Cardiac muscle cell (in vitro differentiated cells and primary cell): Measurements from ENCODE around the gene RFLNA. TPM values are rescaled to one million over a fixed set of nuclear protein-coding genes. Genes with fewer than 3 reads are reported as not detected.

Experiments
- DNase-seq, 2 donors: peaks; one replicate each; pipeline versions ENCODE4 v3.0.0 to v3.0.0-alpha.2; 2010 to 2017; ENCODE audit warnings: low read depth in 1 of 2, low spot score in 1 of 2
- H3K27ac ChIP-seq: fragments of 200-600 bp; sonication (generic); 2 replicates; pipeline ENCODE4 v1.5.1; 2016
- H3K27me3 ChIP-seq: fragments of 200-600 bp; sonication (generic); 2 replicates; pipeline ENCODE4 v1.6.0; 2016; ENCODE audit warnings: control low read depth
- H3K36me3 ChIP-seq: fragments of 200-600 bp; sonication (generic); 2 replicates; pipeline ENCODE4 v1.5.1; 2016; ENCODE audit warnings: control low read depth
- H3K4me1 ChIP-seq: fragments of 200-600 bp; sonication (generic); 2 replicates; pipeline ENCODE4 v1.8.1; 2017; ENCODE audit warnings: low read depth, mild to moderate bottlenecking, mixed run types
- H3K4me3 ChIP-seq: fragments of 200-600 bp; sonication (generic); 2 replicates; pipeline ENCODE4 v1.5.1; 2016; ENCODE audit warnings: mild to moderate bottlenecking
- H3K9me3 ChIP-seq: fragments of 200-600 bp; sonication (generic); 2 replicates; pipeline ENCODE4 v1.5.1; 2017; ENCODE audit warnings: low read depth, mild to moderate bottlenecking, control low read depth
- polyA plus RNA-seq: library from polyadenylated mRNA; unstranded; fragments of >200 nt; fragmentation: Nextera tagmentation; extraction: Ambion mirVana; gene quantifications from 2 replicates; pipeline ENCODE4 v1.2.1, GENCODE V29; 2016
- total RNA-seq: library from RNA; depleted of rRNA; stranded (reverse); fragments of >200 nt; gene quantifications from 2 replicates; pipeline ENCODE4 v1.2.3, GENCODE V29; 2016
- TF ChIP-seq, protein P1 (sequence below): IDR thresholded peaks from 2 replicates; pipeline ENCODE4 v1.5.1; 2012; ENCODE audit warnings: low read depth, mild to moderate bottlenecking, low read length

RFLNA gene
- total and polyA plus RNA-seq, 2 experiments from 2014 or later = 1.8 to 4.5 TPM

DNA sequence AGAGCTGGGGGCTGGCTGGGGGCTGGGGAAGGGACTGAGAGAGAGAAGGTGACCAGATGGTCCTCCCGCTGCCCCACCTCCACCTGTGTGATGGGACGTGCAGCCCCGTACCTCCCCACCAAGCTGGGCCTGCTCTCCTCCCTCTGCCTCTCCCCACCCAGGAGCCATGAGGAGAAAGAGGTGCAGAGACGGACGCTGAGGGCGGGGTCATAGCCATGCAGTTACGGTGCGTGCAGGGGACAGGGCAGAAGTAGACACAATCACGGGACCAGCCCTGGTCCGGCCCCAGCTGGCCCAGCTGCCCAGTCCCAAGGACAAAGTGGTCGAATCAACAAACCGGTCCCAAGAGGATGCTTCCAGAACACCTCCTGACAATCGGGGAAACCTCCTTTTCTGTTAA, 33.2 kb downstream of the RFLNA start:
- Histone ChIP-seq H3K27ac (peak overlapping the region; percentile 71), H3K9me3 (no peaks in the 10 kb centered on the region), H3K36me3 (peaks cover 24% of the 10 kb centered on the region), H3K4me3 (no peak overlapping the region), H3K27me3 (no peaks in the 10 kb centered on the region), H3K4me1 (peaks cover 6% of the 10 kb centered on the region)
- TF ChIP-seq, protein P1, sequence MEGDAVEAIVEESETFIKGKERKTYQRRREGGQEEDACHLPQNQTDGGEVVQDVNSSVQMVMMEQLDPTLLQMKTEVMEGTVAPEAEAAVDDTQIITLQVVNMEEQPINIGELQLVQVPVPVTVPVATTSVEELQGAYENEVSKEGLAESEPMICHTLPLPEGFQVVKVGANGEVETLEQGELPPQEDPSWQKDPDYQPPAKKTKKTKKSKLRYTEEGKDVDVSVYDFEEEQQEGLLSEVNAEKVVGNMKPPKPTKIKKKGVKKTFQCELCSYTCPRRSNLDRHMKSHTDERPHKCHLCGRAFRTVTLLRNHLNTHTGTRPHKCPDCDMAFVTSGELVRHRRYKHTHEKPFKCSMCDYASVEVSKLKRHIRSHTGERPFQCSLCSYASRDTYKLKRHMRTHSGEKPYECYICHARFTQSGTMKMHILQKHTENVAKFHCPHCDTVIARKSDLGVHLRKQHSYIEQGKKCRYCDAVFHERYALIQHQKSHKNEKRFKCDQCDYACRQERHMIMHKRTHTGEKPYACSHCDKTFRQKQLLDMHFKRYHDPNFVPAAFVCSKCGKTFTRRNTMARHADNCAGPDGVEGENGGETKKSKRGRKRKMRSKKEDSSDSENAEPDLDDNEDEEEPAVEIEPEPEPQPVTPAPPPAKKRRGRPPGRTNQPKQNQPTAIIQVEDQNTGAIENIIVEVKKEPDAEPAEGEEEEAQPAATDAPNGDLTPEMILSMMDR = no peak
- no peak for DNase-seq

DNA sequence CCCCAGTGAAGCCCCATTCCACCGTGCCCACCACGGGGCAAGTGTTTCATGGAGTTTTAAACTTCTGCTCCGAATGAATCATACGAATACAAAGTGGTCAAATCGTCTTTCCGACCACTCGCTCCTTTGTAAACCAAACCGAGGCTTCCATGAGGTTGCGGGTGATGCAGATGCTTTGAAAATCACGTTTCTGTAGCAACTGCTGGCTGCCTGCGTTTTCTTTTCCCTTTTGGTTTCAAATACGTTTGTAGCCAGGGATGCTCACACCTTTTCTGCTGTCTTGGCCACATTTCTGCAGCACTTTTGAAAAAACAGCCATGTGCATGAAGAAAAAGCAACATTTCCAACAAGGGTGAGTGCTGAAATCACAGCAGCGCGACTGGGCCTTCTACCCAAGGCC, 33.7 kb downstream of the RFLNA start:
- TF ChIP-seq, protein P1 = no peak
- Histone ChIP-seq H3K27me3 (no peaks in the 10 kb centered on the region), H3K36me3 (peaks cover 22% of the 10 kb centered on the region), H3K27ac (no peak overlapping the region), H3K4me1 (peaks cover 6% of the 10 kb centered on the region), H3K9me3 (no peaks in the 10 kb centered on the region), H3K4me3 (no peak overlapping the region)
- no peak for DNase-seq

DNA sequence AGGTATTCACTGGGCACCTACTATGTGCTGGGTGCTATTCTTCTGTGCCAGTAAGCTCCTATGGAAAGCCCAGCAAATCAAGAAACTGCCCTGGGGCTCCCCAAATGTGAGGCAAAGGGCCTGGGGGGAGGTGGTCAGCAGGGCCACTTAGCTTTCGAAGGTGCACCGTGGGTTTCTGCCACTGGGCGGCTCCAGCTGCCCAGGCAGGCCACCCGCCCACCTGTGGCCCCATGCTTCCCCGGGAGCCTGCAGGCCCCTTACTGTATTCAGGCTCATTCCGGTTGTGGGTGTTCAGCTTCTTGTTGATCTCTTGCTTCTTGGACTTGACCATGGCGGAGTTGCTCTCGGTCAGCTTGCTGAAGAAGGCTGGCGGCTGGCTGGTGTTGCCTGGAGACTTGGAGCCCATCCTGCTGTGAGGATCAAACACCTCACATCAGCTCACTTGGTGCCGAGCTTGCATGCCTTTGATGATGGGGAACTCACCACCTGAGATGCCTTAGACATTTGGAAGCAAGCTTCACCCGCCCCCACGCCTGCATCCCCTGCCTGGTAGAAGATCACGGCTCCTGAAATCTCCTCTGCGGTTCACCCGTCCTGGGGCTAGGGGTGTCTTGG, 37.3 kb downstream of the RFLNA start:
- peak in 1 of 2 donors; percentile 17 for DNase-seq
- H3K36me3 ChIP-seq = peaks cover 30% of the 10 kb centered on the region

DNA sequence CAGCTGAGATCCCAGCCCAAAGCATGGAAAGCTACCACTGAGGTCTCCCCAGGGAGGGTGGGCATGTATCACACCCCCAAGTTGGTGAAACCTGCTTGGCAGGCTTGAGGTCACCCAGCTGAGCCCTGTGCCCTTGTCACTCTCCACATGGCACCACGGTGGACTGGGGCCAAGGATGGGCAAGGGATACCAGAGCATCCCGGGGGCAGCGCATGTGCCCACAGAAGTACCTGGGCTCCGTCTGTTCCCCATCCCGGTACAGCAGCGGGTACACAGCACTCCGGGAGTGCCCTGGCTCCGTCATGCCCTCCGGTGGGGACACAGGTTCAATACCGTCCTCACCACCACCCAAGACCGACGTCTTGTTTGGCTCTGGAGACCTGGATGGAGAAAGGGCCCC, 38.0 kb downstream of the RFLNA start:
- Histone ChIP-seq H3K27ac (no peak overlapping the region), H3K4me3 (no peak overlapping the region), H3K27me3 (no peaks in the 10 kb centered on the region), H3K36me3 (peaks cover 32% of the 10 kb centered on the region), H3K9me3 (no peaks in the 10 kb centered on the region), H3K4me1 (peaks cover under 1% of the 10 kb centered on the region)
- TF ChIP-seq, protein P1 = no peak
- DNase-seq = no peak

More for the DNA sequence above, 37.3 kb downstream of the RFLNA start:
- Histone ChIP-seq H3K27me3 (no peaks in the 10 kb centered on the region), H3K9me3 (no peaks in the 10 kb centered on the region), H3K27ac (no peak overlapping the region), H3K4me3 (no peak overlapping the region), H3K4me1 (peaks cover 6% of the 10 kb centered on the region)
- TF ChIP-seq, protein P1 = peak; percentile 33

DNA sequence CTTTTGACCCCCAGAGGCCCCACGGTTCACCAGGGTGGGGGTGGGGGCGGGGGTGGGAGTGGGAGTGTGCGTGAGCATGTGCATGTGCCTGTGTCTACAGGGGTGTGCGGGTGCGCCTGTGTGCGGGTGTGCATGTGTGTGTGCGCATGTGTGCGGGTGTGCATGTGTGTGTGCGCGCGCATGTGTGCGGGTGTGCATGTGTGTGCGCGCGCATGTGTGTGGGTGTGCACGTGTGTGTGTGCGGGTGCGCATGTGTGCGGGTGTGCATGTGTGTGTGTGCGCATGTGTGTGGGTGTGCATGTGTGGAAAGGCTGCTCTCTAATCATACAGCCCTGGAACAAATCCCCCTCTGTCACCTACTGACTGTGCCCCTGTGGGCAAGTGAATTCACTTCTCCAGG, 38.8 kb downstream of the RFLNA start:
- H3K27ac ChIP-seq = no peak overlapping the region
- no peak overlapping the region for H3K4me3 ChIP-seq
- TF ChIP-seq, protein P1 = no peak
- H3K4me1 ChIP-seq = no peaks in the 10 kb centered on the region
- peaks cover 29% of the 10 kb centered on the region for H3K36me3 ChIP-seq
- no peaks in the 10 kb centered on the region for H3K9me3 ChIP-seq
- H3K27me3 ChIP-seq = no peaks in the 10 kb centered on the region
- DNase-seq = no peak
